Panc1 (cell line): ENCODE measurements around the gene SLC12A7. TPM values are rescaled to one million over a fixed set of nuclear protein-coding genes. Genes with fewer than 3 reads are reported as not detected.

ENCODE experiments used
- ATAC-seq: fragments of 200-7000 bp; cut with Tn5 transposase; 2 replicates; pipeline ENCODE4 v1.9.1; 2020; ENCODE audit warnings: mild to moderate bottlenecking, moderate library complexity
- BruUV-seq: library from RNA; stranded (reverse); fragments of 400-500 nt; replicated peaks from 2 replicates; lab custom pipeline; 2021; lab: Mats Ljungman, UMichigan
- CTCF ChIA-PET: fragments of 300-600 bp; sonication (Branson Sonifier 250); formaldehyde crosslinking; loops from one replicate; lab custom pipeline; 2022; ENCODE audit warnings: antibody characterized with exemption; lab: Charles Lee
- POLR2A ChIA-PET: fragments of 300-600 bp; sonication (Branson Sonifier 250); formaldehyde crosslinking; loops from one replicate; lab custom pipeline; 2022; ENCODE audit warnings: antibody characterized with exemption; lab: Charles Lee
- DNase-seq: peaks from one replicate; pipeline ENCODE4 v3.0.0-alpha.2; 2010; ENCODE audit warnings: low read depth, low spot score
- H3K27ac ChIP-seq: 2 replicates; pipeline ENCODE4 v1.5.1; 2011; ENCODE audit warnings: mild to moderate bottlenecking, low read length, inconsistent platforms
- H3K27me3 ChIP-seq: fragments of 200-500 bp; sonication (Bioruptor generic); 2 replicates; pipeline ENCODE4 v1.6.0; 2014; ENCODE audit warnings: low read length, inconsistent platforms; ENCODE audit not compliant: control insufficient read depth, insufficient read depth
- H3K36me3 ChIP-seq: fragments of 200-500 bp; sonication (Bioruptor generic); 2 replicates; pipeline ENCODE4 v1.5.1; 2014; ENCODE audit warnings: inconsistent platforms, mild to moderate bottlenecking, low read length, moderate library complexity; ENCODE audit not compliant: control insufficient read depth, insufficient read depth
- H3K4me1 ChIP-seq: 2 replicates; pipeline ENCODE4 v1.5.1; 2011; ENCODE audit warnings: inconsistent platforms, mild to moderate bottlenecking, low read length, moderate library complexity; ENCODE audit not compliant: control insufficient read depth, insufficient read depth
- H3K4me3 ChIP-seq, 2 experiments: 2 replicates each; pipeline ENCODE4 v1.5.1; 2011 to 2012; ENCODE audit warnings: low read depth in 2 of 2, low read length in 2 of 2, mild to moderate bottlenecking in 2 of 2, inconsistent platforms in 1 of 2, moderate library complexity in 1 of 2
- H3K9me3 ChIP-seq: fragments of 200-500 bp; sonication (Bioruptor generic); 2 replicates; pipeline ENCODE4 v1.5.1; 2014; ENCODE audit warnings: low read depth, mild to moderate bottlenecking, inconsistent platforms, low read length, moderate library complexity; ENCODE audit not compliant: control insufficient read depth, insufficient read depth
- CTCF ChIP-seq: fragments of 450-650 bp; IDR thresholded peaks from 2 replicates; pipeline ENCODE4 v1.5.1; 2017; ENCODE audit warnings: mild to moderate bottlenecking
- POLR2AphosphoS5 ChIP-seq: IDR thresholded peaks from 2 replicates; pipeline ENCODE4 v1.6.1; 2012; ENCODE audit warnings: mild to moderate bottlenecking, low read depth, low read length, moderate library complexity
- REST ChIP-seq, 2 experiments: IDR thresholded peaks; 2 replicates each; pipeline ENCODE4 v1.6.1; 2011 to 2012; ENCODE audit warnings: low read depth in 2 of 2, control low read depth in 1 of 2, low read length in 1 of 2, mild to moderate bottlenecking in 1 of 2, moderate library complexity in 1 of 2; ENCODE audit not compliant: insufficient read depth in 1 of 2
- SIN3A ChIP-seq: IDR thresholded peaks from 2 replicates; pipeline ENCODE4 v1.6.1; 2012; ENCODE audit warnings: low read depth, mild to moderate bottlenecking, low read length, moderate library complexity, borderline replicate concordance; ENCODE audit not compliant: insufficient read depth
- TCF7L2 ChIP-seq: IDR thresholded peaks from 2 replicates; pipeline ENCODE4 v1.6.1; 2011; ENCODE audit warnings: mild to moderate bottlenecking, low read depth, low read length, inconsistent platforms
- in situ Hi-C: cut with HindIII; loops from 2 replicates; pipeline ENCODE4 v1.10.0; 2016; ENCODE audit warnings: low sequenced_read_pairs, low pct_unique_long_range_greater_than_20kb
- intact Hi-C: fragments of 100-400 bp; cut with micrococcal nuclease; formaldehyde crosslinking; loops from one replicate; pipeline ENCODE4 v1.10.0; 2022; ENCODE audit not compliant: unreplicated experiment
- total RNA-seq: library from RNA; stranded (reverse); gene quantifications from one replicate; pipeline ENCODE4 v1.2.1, GENCODE V29; 2021; ENCODE audit not compliant: unreplicated experiment

The SLC12A7 gene
- total RNA-seq, 1 experiment from 2014 or later: 297 TPM

- Histone ChIP-seq H3K27ac (peak overlapping the region; percentile 57; the same call in 1 of the 2 replicates), H3K27me3 (no peaks in the 10 kb centered on the region), H3K4me3 (no peak overlapping the region), H3K9me3 (no peaks in the 10 kb centered on the region), H3K4me1 (peaks cover 48% of the 10 kb centered on the region), H3K36me3 (no peaks in the 10 kb centered on the region)
- ATAC-seq (no peak), DNase-seq (no peak)
- CTCF ChIA-PET: no interaction called here
- in situ Hi-C loops (no loop called here), intact Hi-C loops (no loop called here)
- POLR2A ChIA-PET: interaction anchor here (0.6 kb wide), 1 partner anchor 24 kb away, joined by 3 read pairs; no protein-coding TSS in a partner anchor
- no TSS peak for BruUV-seq
- TF ChIP-seq TCF7L2: no peak
- no peak for TF ChIP-seq SIN3A
- TF ChIP-seq POLR2AphosphoS5: no peak
- no peak for TF ChIP-seq CTCF
- TF ChIP-seq REST (IDR thresholded peaks at IDR 0.05; ENCODE audit: insufficient read depth in 1 of 2, low read depth in 2 of 2, low read length in 1 of 2): no peak
Measured at GRCh38 chr5:1134478-1134877, 22.6 kb upstream of the SLC12A7 start.

GRCh38 chr5:1133510-1134201 is 21.8 kb upstream of the SLC12A7 start:
- intact Hi-C loops: no loop called here

More at GRCh38 chr5:1133510-1134201, 21.8 kb upstream of the SLC12A7 start:
- in situ Hi-C loops: no loop called here
- H3K27me3 ChIP-seq: no peaks in the 10 kb centered on the region
- TF ChIP-seq SIN3A: no peak
- no peak for TF ChIP-seq CTCF
- no peak for TF ChIP-seq REST (IDR thresholded peaks at IDR 0.05; ENCODE audit: insufficient read depth in 1 of 2, low read depth in 2 of 2, low read length in 1 of 2)
- no peak for TF ChIP-seq TCF7L2
- CTCF ChIA-PET: interaction anchor here (0.6 kb wide), 2 partner anchors 29 to 43 kb away, joined by 3 to 4 read pairs; no protein-coding TSS in a partner anchor
- DNase-seq (no peak), ATAC-seq (no peak)
- no peaks in the 10 kb centered on the region for H3K9me3 ChIP-seq
- H3K36me3 ChIP-seq: no peaks in the 10 kb centered on the region
- no TSS peak for BruUV-seq
- H3K4me1 ChIP-seq: peaks cover 47% of the 10 kb centered on the region
- peak overlapping the region; percentile 57; the same call in 1 of the 2 replicates for H3K27ac ChIP-seq
- H3K4me3 ChIP-seq: no peak overlapping the region
- POLR2A ChIA-PET: interaction anchor here (0.6 kb wide), 1 partner anchor 23 kb away, joined by 3 read pairs; no protein-coding TSS in a partner anchor
